HG02885 (cell line): ENCODE data around the gene FERMT3.
"Not testable (repeated sequence)": the region's sequence is repeated elsewhere in the genome, so short reads cannot be mapped to it uniquely, and the experiment has no call there.

ENCODE experiments used
- ATAC-seq: cut with Tn5 transposase; IDR thresholded peaks from one replicate; pipeline ENCODE4 v1.9.1; 2021; ENCODE audit warnings: mild to moderate bottlenecking; ENCODE audit not compliant: unreplicated experiment, poor library complexity

Gene FERMT3

DNA sequence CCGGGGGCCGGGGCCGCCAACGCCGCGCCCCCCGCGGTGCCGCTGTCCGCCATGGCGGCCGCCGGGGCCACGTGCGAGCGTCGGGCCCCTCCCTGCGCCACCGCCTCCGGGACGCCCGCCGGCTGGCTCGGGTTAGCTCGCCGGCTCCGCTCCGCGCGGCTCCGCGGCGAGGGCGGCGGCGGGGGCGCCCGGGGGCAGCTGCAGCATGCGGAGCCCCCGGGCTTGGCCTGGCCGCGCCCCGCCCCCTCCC, 40.0 kb downstream of the FERMT3 start:
- ATAC-seq: not testable (repeated sequence)

- no peak for ATAC-seq
These were observed 40.6 kb downstream of the FERMT3 start, which contains the start of gene PPP1R14B for GRCh38 chr11:64246871-64247728. TSS of gene PPP1R14B (minus strand) at chr11:64246943. CDS start at chr11:64246673, 270 bp downstream.

- no peak for ATAC-seq
These were observed 41.4 kb downstream of the FERMT3 start for GRCh38 chr11:64247729-64248531.

DNA sequence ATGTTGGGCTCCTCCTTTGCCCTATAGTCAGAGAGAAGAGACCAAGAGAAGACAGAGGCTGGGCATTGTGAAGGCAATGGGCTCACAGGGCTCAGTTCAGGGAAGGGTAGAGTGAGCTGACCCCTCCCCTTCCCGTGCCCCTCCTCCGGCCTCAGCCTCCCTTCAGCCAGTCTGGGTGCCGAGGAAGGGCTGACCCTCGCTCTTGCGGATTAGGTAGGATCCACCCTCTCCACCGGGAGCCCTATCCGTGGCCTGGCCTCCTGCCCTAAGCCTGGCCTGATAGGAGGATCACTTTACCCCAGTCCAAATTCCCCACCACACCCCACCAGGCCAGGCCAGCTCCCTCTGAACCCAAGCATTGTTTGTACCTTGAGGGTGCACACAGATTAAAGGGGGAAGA, 42.1 kb downstream of the FERMT3 start:
- no peak for ATAC-seq

GRCh38 chr11:64249038-64249437, 42.5 kb downstream of the FERMT3 start:
- ATAC-seq: no peak

DNA sequence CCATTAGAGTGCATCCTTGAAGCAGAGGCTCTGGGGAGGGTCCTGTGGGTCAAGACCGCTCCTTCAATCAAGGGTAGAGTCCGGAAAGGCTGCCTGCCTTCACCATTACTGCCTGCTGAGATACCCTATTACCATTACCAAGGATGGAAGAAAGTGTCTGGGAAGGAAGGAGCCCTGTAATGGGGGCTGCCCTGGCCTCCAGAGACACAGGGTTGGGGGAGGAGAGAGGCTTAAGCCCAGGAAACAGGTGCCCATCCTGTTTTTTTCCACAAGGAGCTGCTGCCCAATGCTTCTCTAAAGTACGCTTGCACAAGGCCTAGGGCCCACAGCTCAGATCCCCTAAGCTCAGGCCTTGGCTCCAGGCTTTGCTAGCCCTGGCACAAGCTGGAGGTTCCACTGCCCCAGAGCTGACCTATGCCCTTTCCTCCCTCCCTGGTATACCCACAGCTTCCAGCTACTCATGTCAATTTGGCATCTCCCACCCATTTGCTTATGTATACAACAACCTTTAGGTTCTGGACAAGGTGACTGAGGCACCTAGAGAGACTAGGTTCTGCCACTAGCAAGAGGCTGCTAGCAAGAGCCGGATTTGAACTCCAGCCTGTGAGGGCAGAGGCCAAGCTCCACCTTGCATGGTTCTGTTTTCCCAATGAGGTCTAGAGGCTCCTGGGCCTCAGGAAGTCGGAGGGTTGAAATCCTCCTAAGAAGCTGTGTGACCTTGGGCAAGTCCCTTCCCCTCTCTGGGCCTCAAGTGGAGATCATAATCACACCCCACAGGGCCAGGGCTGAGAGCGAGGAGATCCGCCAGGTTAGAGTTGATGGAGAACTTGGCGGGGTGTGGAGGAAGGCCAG, 43.3 kb downstream of the FERMT3 start:
- no peak for ATAC-seq

DNA sequence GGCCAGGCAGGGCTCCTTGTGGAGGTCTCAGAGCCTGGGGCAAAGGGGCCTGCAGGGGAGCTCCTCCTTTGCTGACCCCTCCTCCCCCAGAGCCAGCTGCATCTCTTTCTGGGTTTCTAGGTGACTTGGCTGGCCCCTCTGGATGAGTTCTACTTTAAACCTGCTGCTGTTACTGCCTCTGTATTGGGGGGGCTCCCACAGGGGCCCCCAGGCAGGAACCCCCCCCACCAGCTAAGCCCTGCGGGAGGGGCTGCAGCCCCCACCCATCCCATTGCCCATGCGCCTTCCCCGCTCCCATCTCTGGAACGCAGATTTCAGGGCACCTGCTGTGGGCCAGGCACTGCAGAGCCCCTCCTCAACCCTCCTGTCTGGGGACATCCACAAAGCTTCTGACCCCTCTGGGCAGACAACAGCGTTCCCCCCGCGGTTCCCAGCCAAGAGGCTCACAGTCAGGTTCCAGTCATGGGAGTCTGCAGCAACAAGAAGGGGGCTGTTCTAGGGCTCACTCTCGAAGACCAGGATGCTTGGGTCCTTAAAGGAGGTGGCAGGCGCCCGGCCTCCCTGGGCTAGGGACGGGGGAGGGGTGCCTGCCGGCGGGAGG, 44.0 kb downstream of the FERMT3 start:
- ATAC-seq: no peak

DNA sequence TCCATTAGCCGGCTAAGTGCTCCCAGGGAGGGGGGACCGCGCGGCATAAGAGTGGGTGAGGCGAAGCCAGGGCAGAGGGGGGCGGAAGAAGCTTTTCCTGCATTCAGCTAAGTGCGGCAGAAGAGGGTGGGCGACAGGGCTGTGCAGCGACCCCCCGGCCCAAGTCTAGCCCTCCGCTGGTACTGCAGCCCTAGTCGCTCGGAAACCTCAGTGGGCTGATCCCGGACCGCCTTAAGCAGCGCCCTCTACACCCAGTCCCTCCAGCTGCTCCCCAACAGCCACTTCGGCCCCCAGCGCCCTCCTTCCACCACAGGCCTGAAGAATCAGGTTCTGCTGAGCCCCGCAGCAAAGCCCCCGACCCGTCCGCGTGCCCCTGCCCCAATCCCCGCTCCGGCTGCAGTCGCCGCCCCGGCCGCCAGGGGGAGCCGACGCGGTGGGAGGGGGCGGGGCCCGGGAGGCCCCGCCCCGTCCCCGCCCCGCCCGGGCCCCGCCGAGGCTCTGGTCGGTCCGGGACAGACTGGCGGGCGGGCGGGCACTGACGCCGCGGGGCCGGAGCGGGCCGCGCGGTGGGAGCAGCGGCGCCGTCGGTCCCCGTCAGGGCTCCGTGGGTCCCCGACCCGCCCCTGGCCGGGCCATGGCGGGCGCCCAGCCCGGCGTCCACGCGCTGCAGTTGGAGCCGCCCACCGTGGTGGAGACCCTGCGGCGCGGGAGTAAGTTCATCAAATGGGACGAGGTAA, 44.7 kb downstream of the FERMT3 start, which contains the start of gene PLCB3:
PLCB3 (plus strand) TSS at position 515 of the 737 bp plus-strand sequence; CDS start at position 635, 120 bp downstream.
- ATAC-seq: peak; percentile 58

- ATAC-seq: no peak
These were observed 45.2 kb downstream of the FERMT3 start for GRCh38 chr11:64251753-64252002.

DNA sequence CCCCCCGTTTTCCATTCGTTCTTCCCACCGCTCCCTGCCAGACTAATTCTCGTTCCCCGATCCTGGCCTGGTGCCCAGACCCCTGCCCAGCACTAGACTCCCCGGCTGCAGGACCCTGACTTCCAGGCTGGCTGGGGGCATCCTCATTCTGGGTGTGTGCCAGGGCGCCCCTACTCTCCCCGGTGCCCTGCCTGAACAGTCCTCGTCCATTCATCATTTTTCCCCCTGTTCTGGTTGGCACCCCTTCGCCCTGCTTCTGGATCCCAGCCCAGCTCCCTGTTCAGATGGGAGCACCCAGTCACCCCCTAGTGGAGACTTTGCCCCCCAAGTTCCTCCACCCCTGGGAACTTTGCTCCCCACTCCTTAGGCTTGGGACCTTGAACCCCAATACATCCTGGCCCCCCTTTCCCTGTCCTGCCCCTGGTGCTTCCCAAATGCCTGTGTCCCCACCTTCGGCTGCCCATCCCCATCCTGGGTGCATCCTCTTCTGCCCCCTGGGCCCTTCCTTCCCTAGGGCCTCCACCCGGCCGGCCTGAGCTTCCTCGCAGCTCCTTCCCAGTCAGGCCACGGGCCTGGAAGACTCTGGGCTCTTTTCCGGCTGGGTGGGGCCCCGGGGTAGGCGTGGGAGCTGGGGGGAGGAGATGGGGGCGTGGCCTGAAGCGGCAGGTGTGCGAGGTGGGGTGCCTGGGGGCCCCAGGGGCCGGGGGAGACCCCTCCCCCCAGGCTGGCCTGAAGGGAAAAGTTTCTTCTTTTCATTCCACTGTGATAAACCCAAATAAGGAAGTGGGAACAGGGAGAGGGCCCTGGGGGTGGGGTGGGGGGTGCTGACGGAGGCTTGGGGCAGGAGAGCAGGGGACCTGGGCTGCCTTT, 45.7 kb downstream of the FERMT3 start:
- ATAC-seq: no peak

- no peak for ATAC-seq
These were observed 46.5 kb downstream of the FERMT3 start for GRCh38 chr11:64253043-64253442.

GRCh38 chr11:64253481-64253880, 47.0 kb downstream of the FERMT3 start:
- no peak for ATAC-seq

- ATAC-seq: no peak
These were observed 47.8 kb downstream of the FERMT3 start for GRCh38 chr11:64254326-64254725.

- ATAC-seq: no peak
These were observed 48.9 kb downstream of the FERMT3 start for GRCh38 chr11:64255135-64256128.

DNA sequence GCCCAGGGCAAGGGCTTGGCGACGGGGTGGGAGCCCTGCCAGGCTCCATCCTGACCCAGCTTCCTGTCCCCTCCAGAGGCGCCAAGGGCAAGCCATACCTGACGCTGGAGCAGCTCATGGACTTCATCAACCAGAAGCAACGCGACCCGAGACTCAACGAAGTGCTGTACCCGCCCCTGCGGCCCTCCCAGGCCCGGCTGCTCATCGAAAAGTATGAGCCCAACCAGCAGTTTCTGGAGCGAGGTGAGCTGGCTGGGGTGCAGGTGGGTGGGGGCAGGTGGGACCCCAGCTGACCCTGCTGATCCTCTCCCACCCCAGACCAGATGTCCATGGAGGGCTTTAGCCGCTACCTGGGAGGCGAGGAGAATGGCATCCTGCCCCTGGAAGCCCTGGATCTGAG, 49.8 kb downstream of the FERMT3 start:
- ATAC-seq: no peak

GRCh38 chr11:64258356-64258755, 51.8 kb downstream of the FERMT3 start:
- ATAC-seq: no peak

DNA sequence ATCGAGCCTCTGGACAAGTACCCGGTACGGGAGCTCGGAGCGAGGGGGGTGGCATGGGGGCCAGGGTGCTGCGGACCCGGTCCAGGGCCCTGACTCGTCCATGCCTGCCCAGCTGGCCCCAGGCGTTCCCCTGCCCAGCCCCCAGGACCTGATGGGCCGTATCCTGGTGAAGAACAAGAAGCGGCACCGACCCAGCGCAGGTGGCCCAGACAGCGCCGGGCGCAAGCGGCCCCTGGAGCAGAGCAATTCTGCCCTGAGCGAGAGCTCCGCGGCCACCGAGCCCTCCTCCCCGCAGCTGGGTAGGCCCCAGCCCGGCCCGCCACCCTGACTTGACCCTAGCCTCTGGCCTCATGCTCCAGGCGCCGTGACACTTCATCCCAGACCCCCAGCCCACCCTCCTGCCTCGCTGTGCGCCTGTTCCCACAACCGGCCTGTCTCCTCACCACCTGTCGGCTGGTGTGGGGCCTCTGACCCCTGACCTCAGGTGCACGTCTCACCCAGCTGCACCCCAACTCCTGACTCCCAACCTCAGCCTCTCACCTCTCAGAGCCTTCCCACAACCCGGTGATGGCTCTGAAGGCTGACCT, 52.5 kb downstream of the FERMT3 start:
- ATAC-seq: no peak
